Keratinocyte (primary cell): ENCODE results near the gene KLHL1. TPM values are rescaled to one million over a fixed set of nuclear protein-coding genes. Genes with fewer than 3 reads are reported as not detected.

Source experiments
- DNase-seq: peaks from one replicate; pipeline ENCODE4 v3.0.0-alpha.2; 2011; ENCODE audit warnings: low read depth, missing footprints, low spot score
- FAIRE-seq: peaks from 2 replicates; lab custom pipeline; 2011; peaks lifted over from hg19 to GRCh38; lab: Jason Lieb, UNC
- H2AFZ ChIP-seq: 2 replicates; pipeline ENCODE4 v1.6.0; 2012; ENCODE audit warnings: low read length, control low read depth, inconsistent platforms; ENCODE audit not compliant: control insufficient read depth
- H3K27ac ChIP-seq: 2 replicates; pipeline ENCODE4 v1.5.1; 2011; ENCODE audit warnings: low read length; ENCODE audit not compliant: control insufficient read depth, insufficient read depth
- H3K27me3 ChIP-seq: 3 replicates; pipeline ENCODE4 v1.6.0; 2011; ENCODE audit warnings: low read length; ENCODE audit not compliant: control insufficient read depth, insufficient read depth; ENCODE audit errors: extremely low read depth
- H3K36me3 ChIP-seq, 2 experiments: 2 replicates in 1 of 2; 3 replicates in 1 of 2; pipeline ENCODE4 v1.5.1; 2011; ENCODE audit warnings: low read length in 2 of 2, mild to moderate bottlenecking in 1 of 2; ENCODE audit not compliant: control insufficient read depth in 2 of 2, insufficient read depth in 2 of 2; ENCODE audit errors: extremely low read depth in 1 of 2
- H3K4me1 ChIP-seq: 3 replicates; pipeline ENCODE4 v1.5.1; 2011; ENCODE audit warnings: low read length; ENCODE audit not compliant: control insufficient read depth, insufficient read depth; ENCODE audit errors: extremely low read depth
- H3K4me2 ChIP-seq: 3 replicates; pipeline ENCODE4 v1.6.0; 2011; ENCODE audit warnings: low read depth, low read length; ENCODE audit not compliant: control insufficient read depth, insufficient read depth; ENCODE audit errors: extremely low read depth
- H3K4me3 ChIP-seq, 3 experiments: fragments of 200-600 bp in 1 of 3; sonication (generic) in 1 of 3; 2 replicates in 2 of 3; 3 replicates in 1 of 3; pipeline ENCODE4 v1.5.1; 2011 to 2016; ENCODE audit warnings: low read length in 3 of 3, mild to moderate bottlenecking in 3 of 3, control low read depth in 2 of 3, inconsistent platforms in 1 of 3, low read depth in 1 of 3, mixed read lengths in 1 of 3, mixed run types in 1 of 3, moderate library complexity in 1 of 3; ENCODE audit not compliant: control insufficient read depth in 2 of 3, insufficient read depth in 2 of 3; ENCODE audit errors: extremely low read depth in 1 of 3
- H3K79me2 ChIP-seq: 2 replicates; pipeline ENCODE4 v1.6.0; 2012; ENCODE audit warnings: low read length; ENCODE audit not compliant: control insufficient read depth, insufficient read depth
- H3K9ac ChIP-seq: 3 replicates; pipeline ENCODE4 v1.6.0; 2011; ENCODE audit warnings: low read length; ENCODE audit not compliant: control insufficient read depth, insufficient read depth; ENCODE audit errors: extremely low read depth
- H3K9me1 ChIP-seq: 3 replicates; pipeline ENCODE4 v1.6.0; 2011; ENCODE audit warnings: low read length; ENCODE audit not compliant: control insufficient read depth, insufficient read depth; ENCODE audit errors: extremely low read depth
- H3K9me3 ChIP-seq: 2 replicates; pipeline ENCODE4 v1.5.1; 2012; ENCODE audit warnings: low read depth, low read length; ENCODE audit not compliant: control insufficient read depth
- H4K20me1 ChIP-seq: 3 replicates; pipeline ENCODE4 v1.6.0; 2011; ENCODE audit warnings: low read length; ENCODE audit not compliant: control insufficient read depth, insufficient read depth; ENCODE audit errors: extremely low read depth
- CTCF ChIP-seq, 3 experiments: IDR thresholded peaks in 1 of 3; conservative IDR thresholded peaks in 1 of 3; optimal IDR thresholded peaks in 1 of 3; 2 replicates in 2 of 3; 3 replicates in 1 of 3; pipeline versions ENCODE3 to v1.5.1; 2011; ENCODE audit warnings: low read length in 3 of 3, mild to moderate bottlenecking in 3 of 3, moderate library complexity in 2 of 3, control low read depth in 1 of 3, inconsistent platforms in 1 of 3; ENCODE audit not compliant: insufficient read depth in 2 of 3; ENCODE audit errors: extremely low read depth in 1 of 3
- EZH2 ChIP-seq: IDR thresholded peaks from one replicate; pipeline ENCODE4 v1.6.1; 2012; ENCODE audit warnings: inconsistent platforms, mild to moderate bottlenecking, low read length, moderate library complexity
- dilution Hi-C: fragments of 300-500 bp; cut with MboI; formaldehyde crosslinking; loops from one replicate; pipeline ENCODE4 v1.7.0; 2020; ENCODE audit warnings: low sequenced_read_pairs; ENCODE audit not compliant: extremely low pct_ligation_motif_present
- polyA plus RNA-seq, 5 experiments: library from polyadenylated mRNA; depleted of rRNA in 3 of 5; stranded (reverse) in 3 of 5; stranded (forward) in 1 of 5; unstranded in 1 of 5; fragments of >200 nt; gene quantifications; 1 replicate in 1 of 5; 2 replicates in 3 of 5; 3 replicates in 1 of 5; pipeline versions ENCODE4 v1.2.1 to v1.2.3, GENCODE V29; 2011 to 2012; ENCODE audit warnings: missing spikeins in 2 of 5, low read depth in 1 of 5, low replicate concordance in 1 of 5

The KLHL1 gene
- polyA plus RNA-seq, 1 donor (not counting 4 experiments of a cell fraction or from before 2014, with no cell fraction given), result not detected

- Histone ChIP-seq H3K27ac (no peak overlapping the region), H3K4me2 (no peak overlapping the region), H3K27me3 (no peaks in the 10 kb centered on the region), H3K9me1 (no peaks in the 10 kb centered on the region), H2AFZ (no peak overlapping the region), H3K4me1 (no peaks in the 10 kb centered on the region), H3K9ac (no peak overlapping the region), H3K9me3 (no peaks in the 10 kb centered on the region), H4K20me1 (no peaks in the 10 kb centered on the region), H3K4me3 (no peak overlapping the region), H3K36me3 (no peaks in the 10 kb centered on the region), H3K79me2 (no peaks in the 10 kb centered on the region)
- TF ChIP-seq EZH2 (no peak), CTCF (optimal IDR thresholded peaks at IDR 0.05 in 1 of 3, IDR thresholded peaks at IDR 0.05 in 1 of 3, conservative IDR thresholded peaks at IDR 0.05 in 1 of 3; ENCODE audit: extremely low read depth in 1 of 3, insufficient read depth in 2 of 3, low read length in 3 of 3) (no peak)
- FAIRE-seq (no peak), DNase-seq (no peak)
- dilution Hi-C loops, result no loop called here
Observed at GRCh38 chr13:70107125-70107497, 1.1 kb downstream of the KLHL1 start.

GRCh38 chr13:70104481-70104880 lies 3.8 kb downstream of the KLHL1 start:
- no peak for DNase-seq
- Histone ChIP-seq H2AFZ (no peak overlapping the region), H4K20me1 (no peaks in the 10 kb centered on the region), H3K9me3 (no peaks in the 10 kb centered on the region), H3K27me3 (no peaks in the 10 kb centered on the region), H3K9ac (no peak overlapping the region), H3K36me3 (no peaks in the 10 kb centered on the region), H3K79me2 (no peaks in the 10 kb centered on the region), H3K4me3 (no peak overlapping the region), H3K4me1 (no peaks in the 10 kb centered on the region), H3K27ac (no peak overlapping the region), H3K9me1 (no peaks in the 10 kb centered on the region), H3K4me2 (no peak overlapping the region)
- no peak for FAIRE-seq
- dilution Hi-C loops, result no loop called here
- TF ChIP-seq CTCF (optimal IDR thresholded peaks at IDR 0.05 in 1 of 3, IDR thresholded peaks at IDR 0.05 in 1 of 3, conservative IDR thresholded peaks at IDR 0.05 in 1 of 3; ENCODE audit: extremely low read depth in 1 of 3, insufficient read depth in 2 of 3, low read length in 3 of 3) (no peak), EZH2 (no peak)
